ENCODE results near the gene TMEM176B.

TMEM176B gene

DNA sequence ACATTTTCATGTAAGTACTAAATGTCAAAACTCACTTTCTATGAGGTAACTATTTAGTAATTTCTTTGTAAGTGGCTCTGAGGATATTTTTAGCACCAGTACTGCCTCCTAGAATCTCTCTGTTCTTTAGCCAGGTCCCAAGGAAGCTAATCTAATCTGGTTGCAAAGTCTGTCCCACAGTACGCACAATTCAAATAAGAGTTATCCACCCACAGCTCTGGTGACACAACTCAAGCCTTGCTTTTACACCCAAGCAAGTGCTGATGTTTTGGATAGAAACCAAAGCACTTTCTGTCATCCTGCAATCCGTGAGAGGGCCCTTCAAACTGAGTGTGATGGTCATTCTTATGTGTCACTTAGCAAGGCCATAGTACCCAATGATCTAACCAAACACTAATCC lies 48.5 kb downstream of the TMEM176B start:
- no peak for DNase-seq (ENCODE audit: low spot score)

DNA sequence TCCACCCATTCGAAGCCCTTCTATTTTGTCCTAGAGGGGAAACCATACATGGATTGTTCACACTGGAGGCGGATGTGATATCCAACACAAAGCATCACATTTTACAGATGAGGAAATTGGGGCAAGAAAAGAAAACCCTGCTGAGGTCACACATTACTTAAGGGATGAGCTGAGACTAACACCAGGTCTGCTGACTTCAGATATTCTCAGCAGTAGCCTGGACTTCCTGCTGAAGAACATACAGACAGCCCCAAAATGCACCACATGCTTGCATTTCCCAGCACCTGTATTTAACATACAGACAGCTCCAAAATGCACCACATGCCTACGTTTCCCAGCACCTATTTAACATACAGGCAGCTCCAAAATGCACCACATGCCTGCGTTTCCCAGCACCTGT lies 51.8 kb downstream of the TMEM176B start:
- DNase-seq (ENCODE audit: low spot score), result no peak

DNA sequence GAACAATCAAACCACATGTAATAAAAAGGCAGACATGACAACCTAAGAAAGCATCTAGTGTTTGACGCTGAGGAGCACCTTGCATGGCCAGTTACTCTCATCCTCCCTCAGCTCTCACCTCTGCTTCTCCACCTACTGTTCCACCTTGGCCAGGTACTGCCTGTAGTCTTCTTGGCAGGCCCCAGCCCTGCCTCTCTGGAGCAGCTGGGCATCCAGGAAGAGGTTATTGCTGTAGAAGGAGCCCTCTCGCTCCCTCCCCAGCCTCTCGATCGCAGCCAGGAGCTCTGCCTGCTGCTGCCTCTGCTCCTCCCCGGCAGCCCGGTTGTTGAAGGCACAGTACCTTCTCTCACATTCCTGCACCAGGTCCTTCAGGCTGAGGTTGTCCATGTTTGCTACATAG lies 53.2 kb downstream of the TMEM176B start:
- no peak for DNase-seq (ENCODE audit: low spot score)

DNA sequence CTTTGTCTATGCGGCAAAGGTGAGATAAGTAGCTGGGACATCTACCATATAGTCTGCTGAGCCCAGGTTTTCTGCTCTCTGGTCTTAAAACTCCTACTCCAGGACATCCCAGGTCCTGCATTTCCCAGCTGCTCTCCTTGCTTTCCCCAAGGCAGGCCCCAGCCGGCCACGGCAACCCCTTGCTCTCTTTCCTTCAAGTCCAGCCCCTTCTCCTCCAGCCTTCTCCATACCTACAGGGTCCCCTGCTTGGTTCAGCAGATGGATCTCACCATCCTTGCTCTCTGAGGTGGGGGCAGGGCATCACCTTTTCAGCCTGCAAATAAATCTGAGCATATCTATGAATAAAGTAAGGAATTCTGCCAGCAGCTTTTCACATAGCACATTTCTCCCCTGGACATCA lies 54.3 kb downstream of the TMEM176B start:
- no peak for DNase-seq (ENCODE audit: low spot score)

DNA sequence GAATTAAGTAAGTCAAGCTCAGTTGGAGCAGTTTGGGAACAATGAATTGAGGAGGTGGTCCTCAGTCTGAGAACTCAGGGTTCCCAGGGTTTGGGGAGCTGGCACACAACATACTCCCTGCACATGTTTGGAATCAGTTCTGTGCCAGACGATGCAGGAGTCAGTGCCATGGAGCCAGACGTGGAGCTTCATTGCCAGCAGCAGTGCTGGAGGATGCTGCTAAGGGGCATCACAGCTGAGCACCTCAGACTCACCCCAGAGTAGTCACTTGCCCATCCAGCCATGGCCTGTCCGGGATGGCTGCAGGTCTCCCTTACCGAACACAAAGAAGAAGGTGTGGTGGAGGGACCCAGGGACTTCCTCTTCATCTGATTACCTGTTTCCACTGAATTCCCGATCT lies 55.1 kb downstream of the TMEM176B start:
- DNase-seq (ENCODE audit: low spot score), result no peak

DNA sequence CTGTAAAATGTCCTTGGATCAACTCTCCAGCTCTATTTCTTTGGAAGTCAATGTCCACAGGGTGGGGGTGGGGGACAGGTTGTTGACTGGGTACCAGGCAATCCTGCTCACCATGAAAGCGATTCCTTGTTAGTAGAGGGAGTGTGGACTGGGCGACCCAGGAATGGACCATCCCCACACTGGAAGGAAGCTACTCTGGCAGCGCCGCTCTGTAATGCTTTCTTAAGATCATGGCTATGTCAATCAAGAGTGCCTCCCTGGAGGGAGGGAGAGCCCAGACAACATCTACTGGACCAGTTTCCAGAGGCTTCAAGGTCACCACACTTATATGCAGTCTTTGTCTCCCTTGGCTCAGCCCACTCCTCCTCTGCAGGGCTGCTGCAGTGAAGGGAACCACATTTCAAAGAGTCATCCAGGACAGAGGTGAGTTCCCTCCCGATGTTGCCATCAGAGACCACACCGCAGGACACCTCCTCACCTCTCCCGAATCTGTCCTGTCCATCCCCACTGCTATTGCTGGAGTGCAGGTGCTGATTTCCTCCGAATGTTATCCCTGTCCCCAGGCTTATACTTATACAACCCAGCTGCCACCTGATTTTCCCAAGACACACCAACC lies 56.0 kb downstream of the TMEM176B start:
- no peak for DNase-seq (ENCODE audit: low spot score)

DNA sequence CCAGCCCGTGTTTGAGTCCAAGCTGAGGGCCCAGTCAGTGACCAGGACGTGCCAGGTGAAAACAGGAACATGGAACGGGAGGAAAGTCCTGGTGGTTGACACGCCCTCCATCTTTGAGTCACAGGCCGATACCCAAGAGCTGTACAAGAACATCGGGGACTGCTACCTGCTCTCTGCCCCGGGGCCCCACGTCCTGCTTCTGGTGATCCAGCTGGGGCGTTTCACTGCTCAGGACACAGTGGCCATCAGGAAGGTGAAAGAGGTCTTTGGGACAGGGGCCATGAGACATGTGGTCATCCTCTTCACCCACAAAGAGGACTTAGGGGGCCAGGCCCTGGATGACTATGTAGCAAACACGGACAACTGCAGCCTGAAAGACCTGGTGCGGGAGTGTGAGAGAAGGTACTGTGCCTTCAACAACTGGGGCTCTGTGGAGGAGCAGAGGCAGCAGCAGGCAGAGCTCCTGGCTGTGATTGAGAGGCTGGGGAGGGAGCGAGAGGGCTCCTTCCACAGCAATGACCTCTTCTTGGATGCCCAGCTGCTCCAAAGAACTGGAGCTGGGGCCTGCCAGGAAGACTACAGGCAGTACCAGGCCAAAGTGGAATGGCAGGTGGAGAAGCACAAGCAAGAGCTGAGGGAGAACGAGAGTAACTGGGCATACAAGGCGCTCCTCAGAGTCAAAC lies 57.7 kb downstream of the TMEM176B start:
- no peak for DNase-seq (ENCODE audit: low spot score)
